HG02973 (cell line): ENCODE results near the gene ITIH3.

Experiments
- ATAC-seq: cut with Tn5 transposase; IDR thresholded peaks from one replicate; pipeline ENCODE4 v1.9.1; 2021; ENCODE audit warnings: moderate library complexity; ENCODE audit not compliant: unreplicated experiment

Gene ITIH3

GRCh38 chr3:52792961-52793695 lies 1.5 kb upstream of the ITIH3 start:
- ATAC-seq, result no peak

GRCh38 chr3:52793702-52794611 lies 639 bp upstream of the ITIH3 start:
- ATAC-seq, result no peak

GRCh38 chr3:52795298-52795900 lies 803 bp downstream of the ITIH3 start:
- ATAC-seq, result no peak

GRCh38 chr3:52796411-52796810 lies 1.8 kb downstream of the ITIH3 start:
- ATAC-seq, result no peak

- no peak for ATAC-seq
Observed at GRCh38 chr3:52798376-52798977, 3.9 kb downstream of the ITIH3 start.

GRCh38 chr3:52798978-52799476 lies 4.4 kb downstream of the ITIH3 start:
- no peak for ATAC-seq

GRCh38 chr3:52800079-52800478 lies 5.5 kb downstream of the ITIH3 start:
- ATAC-seq, result no peak

GRCh38 chr3:52801839-52802238 lies 7.2 kb downstream of the ITIH3 start:
- no peak for ATAC-seq

- no peak for ATAC-seq
Observed at GRCh38 chr3:52805270-52806039, 10.9 kb downstream of the ITIH3 start.

GRCh38 chr3:52809149-52809548 lies 14.6 kb downstream of the ITIH3 start:
- ATAC-seq, result no peak

- no peak for ATAC-seq
Observed at GRCh38 chr3:52809662-52810377, 15.2 kb downstream of the ITIH3 start.

GRCh38 chr3:52810923-52811322 lies 16.3 kb downstream of the ITIH3 start:
- ATAC-seq, result no peak

- ATAC-seq, result no peak
Observed at GRCh38 chr3:52811452-52812011, 16.9 kb downstream of the ITIH3 start.

- no peak for ATAC-seq
Observed at GRCh38 chr3:52813810-52814209, 19.2 kb downstream of the ITIH3 start.

- ATAC-seq, result no peak
Observed at GRCh38 chr3:52816199-52816598, 21.6 kb downstream of the ITIH3 start.

GRCh38 chr3:52816654-52817053 lies 22.1 kb downstream of the ITIH3 start:
- ATAC-seq, result no peak

- ATAC-seq, result no peak
Observed at GRCh38 chr3:52817221-52817620, 22.6 kb downstream of the ITIH3 start.

GRCh38 chr3:52817860-52818259 lies 23.3 kb downstream of the ITIH3 start:
- ATAC-seq, result no peak

- no peak for ATAC-seq
Observed at GRCh38 chr3:52819936-52820335, 25.3 kb downstream of the ITIH3 start.
